NCI-H1105 treated with DMSO at 0.1 percent for 48 hours (cell line): Measurements from ENCODE around the gene LRWD1.

ENCODE experiments used
- DNase-seq: peaks from one replicate; lab custom pipeline; 2025; lab: John Stamatoyannopoulos, UW

LRWD1 gene

DNA sequence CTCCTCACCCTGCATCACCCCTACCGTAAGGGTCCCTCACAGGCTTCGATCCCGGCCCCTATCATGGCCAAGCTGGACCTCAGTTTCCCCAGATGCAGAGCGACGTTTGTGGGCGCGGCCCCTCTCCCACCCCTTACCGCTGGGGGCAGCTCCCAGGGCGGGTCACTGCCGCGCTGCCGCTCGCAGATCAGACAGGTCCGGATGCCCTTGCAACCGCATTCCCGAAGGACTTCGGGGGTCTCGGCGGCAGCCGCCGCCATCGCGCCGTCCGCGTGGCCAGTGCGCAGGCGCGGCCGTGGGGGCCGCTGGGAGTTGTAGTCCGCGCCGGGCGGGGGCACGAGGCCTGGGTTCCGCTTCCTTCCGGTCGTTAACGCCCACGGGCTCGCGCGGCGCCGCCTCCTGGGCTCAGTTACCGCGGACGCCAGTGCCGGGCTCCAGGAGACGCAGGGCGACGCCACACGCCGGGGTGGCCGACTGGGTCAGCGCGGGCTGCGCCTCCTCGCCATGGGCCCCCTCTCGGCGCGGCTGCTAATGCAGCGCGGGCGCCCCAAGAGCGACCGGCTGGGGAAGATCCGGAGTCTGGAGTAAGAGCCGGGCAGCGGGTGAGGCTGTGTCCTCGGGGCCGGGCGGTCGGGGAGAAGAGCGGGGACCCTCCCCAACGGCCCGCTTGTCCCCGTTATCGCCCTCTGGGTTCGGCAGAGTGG is at the start of gene LRWD1, which contains the start of gene ALKBH4:
Gene LRWD1, plus strand, starts transcription at position 408 of the 704 bp plus-strand sequence. Its CDS starts 97 bp downstream, at position 505.
Gene ALKBH4, minus strand, starts transcription at position 287 of the 704 bp plus-strand sequence. Its CDS starts 27 bp downstream, at position 260.
- DNase-seq = peak; percentile 83

DNA sequence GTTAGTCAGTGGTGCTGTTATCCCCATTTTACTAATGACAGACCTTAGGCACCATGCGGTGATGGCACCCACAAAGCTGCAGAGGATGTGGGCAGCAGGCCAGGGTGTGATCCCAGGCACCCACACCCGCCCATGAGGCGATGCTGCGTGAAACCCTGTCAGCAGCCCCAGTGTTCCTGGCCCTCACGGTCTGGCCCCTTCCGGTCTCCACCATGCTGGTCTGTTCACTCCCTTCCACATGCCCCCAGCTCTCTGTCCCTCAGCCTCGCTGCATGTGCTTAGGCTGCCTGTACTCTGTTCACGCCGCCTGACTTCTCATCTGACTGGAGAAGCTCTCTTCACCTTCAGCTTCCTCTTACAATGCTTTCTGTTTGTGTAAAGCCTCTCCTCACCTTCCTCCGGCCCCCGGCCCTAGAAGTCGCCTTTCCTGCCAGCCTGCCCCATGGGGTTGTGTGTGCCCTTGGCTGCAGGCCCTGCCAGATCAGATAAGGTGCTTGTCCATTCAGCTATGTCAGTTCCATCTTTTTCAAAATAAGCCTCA is 49.0 kb upstream of the LRWD1 start:
- DNase-seq = no peak

DNA sequence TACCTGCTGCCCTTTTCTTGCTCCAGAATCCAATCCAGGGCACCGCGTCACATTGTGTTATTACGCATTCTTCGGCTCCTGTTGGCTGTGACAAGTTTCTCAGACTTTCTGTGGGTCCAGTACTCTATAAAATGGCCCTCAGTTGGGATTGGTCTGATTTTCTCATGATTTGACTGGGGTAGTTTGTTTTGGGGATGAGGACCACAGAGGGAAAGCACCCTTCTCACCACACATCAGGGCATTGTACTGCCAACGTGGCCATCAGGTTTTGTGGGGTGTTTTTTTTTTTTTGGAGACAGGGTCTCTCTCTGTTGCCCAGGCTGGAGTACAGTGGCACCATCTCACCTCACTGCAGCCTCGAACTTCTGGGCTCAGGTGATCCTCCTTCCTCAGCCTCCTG is 48.4 kb upstream of the LRWD1 start:
- DNase-seq = no peak

DNA sequence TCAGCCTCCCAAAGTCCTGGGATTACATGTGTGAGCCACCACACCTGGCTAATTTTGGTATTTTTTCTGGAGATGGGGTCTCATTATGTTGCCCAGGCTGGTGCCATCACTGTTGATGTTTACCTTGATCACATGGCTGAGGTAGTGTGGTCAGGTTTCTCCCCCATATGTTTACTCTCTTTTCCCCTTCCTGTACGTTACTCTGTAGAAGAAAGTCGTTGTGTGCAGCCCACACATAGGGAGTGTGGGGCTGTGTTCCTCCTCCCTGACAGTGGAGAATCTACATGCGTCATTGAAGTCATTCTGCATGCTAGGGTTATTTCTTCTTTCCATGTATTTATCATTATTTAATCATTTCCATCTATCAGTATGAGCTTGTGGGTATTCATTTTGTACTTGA is 47.7 kb upstream of the LRWD1 start:
- DNase-seq = no peak

DNA sequence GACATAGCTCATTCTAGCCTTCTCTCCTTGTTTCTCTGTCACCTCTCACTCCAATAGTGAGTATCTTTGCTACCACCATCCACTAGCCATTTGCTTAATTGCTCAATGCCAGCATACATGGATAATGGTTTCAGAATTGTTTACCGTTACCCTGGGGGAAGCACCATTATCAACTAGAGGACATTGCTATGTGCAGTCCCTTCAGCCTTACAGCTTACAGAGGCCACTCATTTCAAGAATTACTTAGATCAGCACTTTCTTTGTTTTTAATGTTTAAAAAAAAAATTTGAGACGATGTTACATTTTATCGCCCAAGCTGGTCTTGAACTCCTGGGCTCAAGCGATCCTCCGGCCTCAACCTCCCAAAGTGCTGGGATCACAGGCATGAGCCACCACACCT is 46.2 kb upstream of the LRWD1 start:
- no peak for DNase-seq

DNA sequence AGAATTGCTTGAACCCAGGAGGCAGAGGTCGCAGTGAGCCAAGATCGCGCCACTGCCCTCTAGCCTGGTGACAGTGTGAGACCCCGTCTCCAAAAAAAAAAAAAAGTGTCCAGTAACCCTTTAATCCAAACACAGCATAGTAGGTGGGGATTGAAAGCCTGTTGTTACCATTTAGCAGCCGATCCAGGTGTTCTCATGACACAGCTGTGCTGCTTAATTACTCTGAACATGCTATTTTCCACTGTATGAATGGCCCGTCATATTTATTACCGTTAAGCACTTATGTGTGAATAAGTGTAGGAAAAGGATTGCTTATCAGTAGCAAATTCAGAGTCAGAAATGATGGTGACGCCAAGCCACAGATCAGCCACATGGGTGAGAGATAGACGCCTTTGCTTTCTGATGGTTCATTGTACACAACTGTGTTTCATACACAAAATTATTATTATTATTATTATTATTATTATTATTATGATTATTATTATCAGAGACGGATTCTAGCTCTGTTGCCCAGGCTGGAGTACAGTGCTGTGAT is 43.0 kb upstream of the LRWD1 start:
- DNase-seq = no peak

DNA sequence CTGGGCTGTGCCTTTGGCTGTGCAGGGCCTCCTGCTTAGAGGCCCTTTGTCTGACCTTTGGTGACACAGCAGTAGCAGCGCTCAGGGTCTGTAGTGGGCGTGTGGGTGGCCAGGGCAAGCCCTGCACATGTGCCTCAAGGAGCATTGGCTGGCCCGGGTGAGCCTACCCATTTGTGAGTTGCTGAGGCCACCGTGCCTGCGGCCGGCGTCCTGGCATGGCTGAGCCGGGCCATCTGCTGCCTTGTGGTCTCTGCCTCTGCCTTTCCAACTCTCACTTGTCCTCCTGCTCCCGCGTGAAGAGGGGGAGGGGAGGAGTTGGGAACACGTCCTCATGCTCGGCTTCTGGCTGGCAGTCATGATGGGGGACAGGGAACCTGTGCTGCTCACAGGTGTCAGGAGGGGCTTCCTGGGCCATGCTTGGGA is 40.6 kb upstream of the LRWD1 start:
- no peak for DNase-seq

DNA sequence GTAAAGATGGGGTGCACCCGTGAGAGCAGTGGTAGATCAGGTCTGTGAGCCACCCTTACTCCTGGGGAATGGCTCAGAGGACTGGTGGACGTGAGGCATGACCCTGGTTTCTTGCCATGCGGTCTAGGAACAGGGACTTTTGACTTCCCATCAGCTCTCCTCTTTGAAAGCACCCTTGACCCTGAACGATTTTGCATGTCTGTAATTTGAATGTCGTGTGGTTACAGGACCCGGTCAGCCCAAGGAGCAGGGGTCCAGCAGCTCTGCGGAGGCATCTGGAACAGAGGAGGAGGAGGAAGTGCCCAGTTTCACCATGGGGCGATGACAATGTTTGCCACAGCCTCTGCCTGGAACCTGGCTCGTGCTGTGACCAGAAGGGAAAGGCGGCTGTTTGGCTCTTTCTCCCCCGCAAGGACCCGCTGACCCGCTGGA is 40.0 kb upstream of the LRWD1 start:
- no peak for DNase-seq

DNA sequence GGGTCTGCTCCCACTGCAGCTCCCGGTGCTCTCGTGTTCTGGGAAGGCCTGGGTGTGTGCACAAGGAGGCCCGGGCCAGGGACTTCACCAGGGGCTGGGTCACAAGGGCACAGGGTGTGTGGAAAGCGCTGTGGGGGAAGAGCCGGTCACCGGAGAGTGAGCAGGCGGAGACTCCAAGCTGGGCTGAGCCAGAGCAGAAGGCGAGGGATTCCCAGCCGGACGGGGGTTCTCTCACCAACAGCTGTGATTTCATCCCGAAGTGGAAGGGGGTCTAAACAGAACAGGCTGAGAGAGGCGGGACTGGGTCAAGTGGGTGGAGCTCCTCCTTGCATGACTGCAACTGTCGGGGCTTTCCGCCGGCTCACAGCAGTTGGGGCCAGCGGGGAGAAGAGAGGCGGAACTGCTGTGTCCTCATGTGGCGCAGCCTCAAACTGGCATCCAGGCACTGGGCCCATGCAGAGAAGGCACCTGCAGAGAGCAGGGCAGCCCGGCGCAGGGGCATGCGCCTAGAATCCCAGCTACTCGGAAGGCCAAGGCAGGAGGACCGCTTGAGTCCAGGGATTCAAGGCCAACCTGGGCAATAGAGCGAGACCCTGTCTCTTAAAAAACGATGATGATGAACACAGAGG is 39.0 kb upstream of the LRWD1 start:
- no peak for DNase-seq

DNA sequence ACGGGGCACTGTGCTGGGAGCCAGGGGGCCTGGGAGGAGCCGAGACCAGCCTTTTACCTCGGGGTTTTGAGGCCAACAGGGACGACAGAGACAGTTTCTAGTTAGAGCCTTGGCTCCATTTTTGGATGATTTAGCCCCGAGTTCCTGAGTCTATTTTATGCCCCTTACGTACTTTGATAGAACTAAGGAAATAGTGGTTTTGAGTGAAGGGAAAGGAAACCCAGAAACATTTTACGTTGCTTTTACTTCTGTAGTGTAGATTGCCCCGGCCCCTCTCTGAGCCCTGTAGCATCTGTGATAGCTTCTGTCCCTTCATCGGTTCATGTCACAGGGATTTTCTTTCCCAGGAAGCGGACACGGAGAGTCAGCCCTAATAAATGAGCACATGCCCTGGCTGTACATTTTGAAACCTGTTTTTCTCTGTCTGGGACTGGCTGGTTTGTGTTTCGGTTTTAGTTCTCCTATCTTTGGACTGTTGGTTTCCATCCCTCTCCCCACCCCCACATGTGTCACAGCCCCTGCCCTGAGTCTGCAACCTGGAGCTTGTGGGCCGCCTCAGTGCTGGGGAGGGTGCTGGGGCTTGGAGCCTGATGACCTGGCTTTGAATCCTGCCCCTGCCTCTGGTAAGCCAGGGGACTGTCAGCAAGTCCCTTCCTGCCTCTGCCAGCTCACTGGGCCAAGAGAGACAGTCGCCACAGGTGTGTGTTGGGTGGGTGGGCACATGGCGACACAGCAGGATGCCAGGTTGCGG is 38.3 kb upstream of the LRWD1 start:
- DNase-seq = no peak

DNA sequence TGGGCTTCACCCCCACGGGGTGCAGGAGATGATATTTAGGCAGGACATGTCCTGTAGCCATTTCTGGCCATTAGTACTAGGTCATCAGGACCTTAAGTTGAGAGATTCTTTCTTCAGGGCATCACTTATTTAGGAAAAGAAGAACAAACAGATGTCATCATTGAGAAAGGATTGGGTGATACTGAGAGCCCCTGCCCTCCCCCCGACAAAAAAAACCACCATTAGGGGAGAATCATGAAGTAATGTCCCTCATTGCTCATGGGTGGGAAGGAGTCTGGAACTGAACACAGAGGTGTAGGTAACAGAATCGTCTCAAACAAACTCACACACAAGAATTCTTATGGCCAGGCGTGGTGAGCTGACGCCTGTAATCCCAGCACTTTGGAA is 37.8 kb upstream of the LRWD1 start:
- DNase-seq = no peak

DNA sequence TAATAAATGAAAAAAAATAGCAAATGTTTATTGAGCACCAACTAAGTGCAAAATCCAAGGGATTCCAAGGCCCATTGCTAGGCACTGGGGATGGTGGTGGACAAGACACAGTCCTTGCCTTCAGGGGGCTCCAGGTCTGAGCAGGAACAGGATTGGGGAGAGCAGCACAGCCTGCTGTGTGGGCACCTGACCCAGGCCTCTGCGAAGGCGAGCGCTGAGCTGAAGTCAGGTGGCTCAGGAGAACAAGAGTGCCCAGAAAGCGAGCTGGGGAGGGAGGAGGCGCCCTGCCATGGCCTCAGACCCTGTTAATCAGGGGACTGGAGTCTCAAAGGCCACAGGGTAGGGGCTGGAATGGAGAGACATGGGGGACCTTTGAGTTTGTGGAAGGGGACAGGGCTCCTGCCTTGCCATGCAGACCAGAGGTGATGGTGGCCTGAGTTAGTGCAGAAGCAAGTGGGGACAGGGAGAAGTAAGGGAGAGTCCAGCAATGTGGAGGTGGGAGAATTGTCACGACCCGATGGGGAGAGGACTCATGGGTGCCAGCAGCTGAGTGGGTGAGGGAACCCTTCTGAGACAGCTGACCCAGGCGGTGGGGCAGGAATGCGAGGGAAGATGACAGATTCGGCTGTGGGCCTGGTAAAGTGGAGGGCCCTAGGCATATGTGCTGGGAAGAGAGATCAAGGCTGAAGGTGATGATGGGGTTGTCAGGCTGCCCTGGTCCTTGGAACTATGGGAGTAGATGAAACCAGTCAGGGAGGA is 35.5 kb upstream of the LRWD1 start:
- no peak for DNase-seq

DNA sequence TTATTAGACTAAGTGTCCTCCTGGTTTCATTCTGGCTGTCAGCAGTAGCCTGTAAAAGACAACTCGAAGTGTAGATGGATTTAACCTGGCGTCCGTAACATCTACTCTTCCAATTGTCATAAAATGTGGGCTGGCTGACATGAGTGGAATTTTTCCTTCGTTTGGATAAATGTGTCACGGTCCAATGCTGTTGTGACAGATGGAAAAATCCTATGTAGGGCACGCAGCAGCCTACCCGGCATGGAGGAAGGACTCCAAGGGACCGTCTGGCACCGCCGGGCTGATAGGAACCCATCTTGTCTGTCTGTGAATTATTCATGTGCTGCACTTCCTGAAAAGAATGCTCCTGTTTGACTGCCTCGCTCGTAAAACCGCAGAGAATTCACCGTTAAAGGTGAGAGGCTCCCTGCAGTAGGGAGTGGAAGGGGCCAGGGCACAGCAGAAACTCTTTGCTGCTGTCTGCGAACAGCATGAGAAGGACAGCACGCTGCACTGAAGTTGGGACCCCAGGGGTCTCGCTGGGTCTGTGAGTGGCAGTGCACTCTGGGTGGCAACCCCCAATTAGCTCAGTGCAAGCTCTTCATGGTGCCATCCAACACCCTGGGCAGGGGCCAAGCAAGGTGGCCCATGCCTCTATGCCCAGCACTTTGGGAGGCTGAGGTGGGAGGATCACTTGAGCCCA is 33.0 kb upstream of the LRWD1 start:
- DNase-seq = peak; percentile 9

DNA sequence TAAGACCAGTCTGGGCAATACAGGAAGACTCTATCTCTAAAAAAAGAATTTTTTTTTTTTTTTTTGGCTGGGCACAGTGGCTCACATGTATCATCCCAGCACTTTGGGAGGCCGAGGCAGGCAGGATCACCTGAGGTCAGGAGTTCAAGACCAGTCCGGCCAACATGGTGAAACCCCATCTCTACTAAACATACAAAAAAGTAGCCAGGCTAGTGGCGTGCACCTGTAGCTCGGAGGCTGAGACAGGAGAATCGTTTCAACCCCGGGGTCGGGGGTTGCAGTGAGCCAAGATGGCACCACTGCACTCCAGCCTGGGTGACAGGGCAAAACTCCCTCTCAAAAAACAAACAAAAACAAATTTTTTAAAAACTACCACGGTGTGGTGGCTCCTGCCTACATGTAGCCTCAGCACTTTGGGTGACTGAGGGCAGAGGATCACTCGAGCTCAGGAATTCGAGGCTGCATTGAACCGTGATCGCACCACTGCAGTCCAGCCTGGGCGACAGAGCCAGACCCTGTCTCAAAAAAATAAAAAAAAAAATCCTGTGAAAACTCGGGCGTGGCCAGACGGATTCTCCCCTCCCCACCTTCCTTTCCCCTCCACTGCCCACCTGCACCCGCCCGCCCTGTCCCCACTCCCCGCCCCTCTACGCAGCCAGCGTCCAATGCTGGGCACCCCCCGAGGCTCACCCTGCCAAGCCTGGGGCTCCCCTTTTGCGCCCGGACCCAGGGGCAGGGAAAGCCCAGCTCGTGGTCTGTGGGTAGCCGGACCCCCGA is 32.2 kb upstream of the LRWD1 start:
- DNase-seq = peak; percentile 15

DNA sequence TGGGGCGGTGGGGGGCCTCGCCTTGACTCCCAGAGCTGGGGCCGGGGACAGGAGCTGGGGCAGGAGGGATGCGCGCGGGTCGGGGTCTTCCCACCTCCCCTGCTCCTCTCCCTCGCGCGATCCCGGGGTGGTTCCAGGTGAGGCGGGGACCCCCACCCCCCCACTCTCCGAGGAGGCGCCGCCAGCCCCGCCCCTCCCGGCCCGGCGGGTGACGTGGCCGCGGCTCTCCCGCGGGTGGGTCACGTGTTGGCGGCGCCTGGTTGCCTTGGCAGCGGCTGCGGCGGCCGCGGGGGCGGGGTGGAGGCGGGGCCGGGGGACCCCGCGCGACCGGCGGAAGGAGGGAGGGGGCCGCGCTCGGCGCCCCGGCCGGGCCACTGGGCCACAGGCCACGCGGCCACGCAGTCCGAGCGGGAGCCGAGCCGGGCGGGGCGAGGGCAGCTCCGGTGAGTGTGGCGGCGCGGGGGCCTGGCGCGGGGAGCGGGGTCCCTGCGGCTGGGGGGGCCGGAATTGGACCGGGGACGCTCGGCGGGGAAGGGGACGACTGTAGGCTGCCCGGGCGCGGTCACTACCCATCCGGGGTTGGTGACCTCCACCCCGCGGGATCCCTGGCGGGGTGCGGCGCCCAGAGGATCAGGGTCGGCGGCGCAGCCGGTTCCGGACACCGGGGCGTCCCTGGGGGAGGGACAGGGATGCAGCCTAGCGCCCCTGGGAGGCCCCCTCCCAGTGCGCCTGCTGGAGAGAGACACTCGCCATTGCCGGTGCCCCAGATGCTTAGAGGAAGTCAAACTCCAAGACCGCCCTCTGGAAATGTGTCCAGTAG is 31.4 kb upstream of the LRWD1 start, which contains the start of gene ORAI2:
Gene ORAI2, plus strand, starts transcription at position 357 of the 820 bp plus-strand sequence. CDS start 5,382 bp downstream, outside the sequence.
- peak; percentile 54 for DNase-seq

DNA sequence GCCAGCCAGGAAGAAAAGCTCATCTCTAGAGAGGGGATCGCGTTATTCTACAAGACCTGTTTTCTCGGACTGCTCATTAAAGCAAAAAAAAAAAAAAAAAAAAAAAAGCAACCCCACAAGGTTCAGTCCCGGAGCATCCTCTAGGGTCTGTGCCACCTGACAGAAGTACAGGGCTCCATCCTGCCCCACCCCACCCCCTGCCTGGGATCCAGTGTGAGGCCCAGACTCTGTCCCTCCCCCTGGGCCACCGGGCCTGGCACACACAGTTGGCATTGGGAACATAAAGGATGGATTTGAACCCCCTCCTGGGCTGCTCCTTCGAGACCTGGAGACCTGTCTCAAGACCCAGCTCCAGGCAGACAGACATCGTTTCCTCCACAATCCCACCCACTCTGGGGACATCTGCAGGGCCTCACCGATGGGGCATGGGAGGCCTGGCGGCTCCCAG is 30.7 kb upstream of the LRWD1 start:
- no peak for DNase-seq

DNA sequence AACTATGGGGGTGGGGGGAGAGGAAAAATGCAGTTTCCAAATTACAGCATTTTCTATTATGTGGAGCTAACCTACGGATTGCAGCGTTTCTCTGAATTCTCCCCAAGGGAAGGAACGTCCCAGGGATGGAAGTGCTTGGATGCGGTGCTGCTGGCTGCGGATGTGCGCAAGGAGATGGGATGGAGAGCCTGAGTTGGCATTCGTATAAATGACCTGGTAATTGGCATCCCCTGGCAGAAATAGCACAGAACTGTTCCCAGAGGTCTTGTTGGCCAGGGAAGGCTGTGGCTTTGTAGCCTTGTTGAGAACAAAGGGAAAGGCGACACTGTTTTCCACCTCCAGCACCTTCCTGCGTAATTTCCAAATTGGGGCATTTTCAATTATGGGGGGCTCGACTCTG is 28.7 kb upstream of the LRWD1 start:
- no peak for DNase-seq

DNA sequence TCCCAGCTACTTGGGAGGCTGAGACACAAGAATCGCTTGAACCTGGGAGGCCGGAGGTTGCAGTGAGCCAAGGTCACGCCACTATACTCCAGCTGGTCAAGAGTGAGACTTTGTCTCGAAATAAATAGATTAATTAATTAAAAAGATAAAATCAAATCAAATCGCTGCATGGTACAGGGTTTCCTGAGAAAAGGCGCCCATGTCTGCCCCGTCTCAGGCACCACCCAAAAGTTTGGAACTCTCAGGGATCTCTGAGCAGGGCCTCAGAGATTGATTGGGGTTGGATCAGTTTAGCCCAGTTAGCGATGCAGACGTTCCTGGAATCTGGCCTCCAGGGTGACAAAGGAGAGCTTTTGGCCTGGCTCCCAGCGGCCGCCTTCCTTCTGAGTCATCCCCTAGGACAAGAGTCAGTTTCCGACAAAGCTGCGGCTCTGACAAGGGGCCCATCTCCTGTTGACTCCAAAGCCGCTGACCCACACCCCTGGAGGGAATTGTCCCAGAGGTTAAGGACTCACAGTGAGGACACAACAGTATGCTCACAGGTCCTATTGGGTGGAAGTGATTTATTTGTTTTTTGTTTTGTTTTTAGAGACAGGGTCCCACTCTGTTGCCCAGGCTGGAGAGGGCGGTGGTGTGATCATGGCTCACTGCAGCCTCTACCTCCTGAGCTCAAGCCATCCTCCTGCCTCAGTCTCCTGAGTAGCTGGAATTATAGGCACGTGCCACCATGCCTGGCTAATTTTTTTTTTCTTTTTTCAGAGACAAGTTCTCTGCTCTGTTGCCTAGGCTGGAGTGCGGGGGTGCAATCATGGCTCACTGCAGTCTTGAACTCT is 24.6 kb upstream of the LRWD1 start:
- no peak for DNase-seq
